HG02571 (cell line): ENCODE measurements around the gene CEL.
"Not testable (repeated sequence)": the region's sequence is repeated elsewhere in the genome, so short reads cannot be mapped to it uniquely, and the experiment has no call there.

ENCODE experiments used
- ATAC-seq: cut with Tn5 transposase; IDR thresholded peaks from one replicate; pipeline ENCODE4 v1.9.1; 2021; ENCODE audit warnings: mild to moderate bottlenecking, moderate library complexity; ENCODE audit not compliant: unreplicated experiment

The CEL gene

DNA sequence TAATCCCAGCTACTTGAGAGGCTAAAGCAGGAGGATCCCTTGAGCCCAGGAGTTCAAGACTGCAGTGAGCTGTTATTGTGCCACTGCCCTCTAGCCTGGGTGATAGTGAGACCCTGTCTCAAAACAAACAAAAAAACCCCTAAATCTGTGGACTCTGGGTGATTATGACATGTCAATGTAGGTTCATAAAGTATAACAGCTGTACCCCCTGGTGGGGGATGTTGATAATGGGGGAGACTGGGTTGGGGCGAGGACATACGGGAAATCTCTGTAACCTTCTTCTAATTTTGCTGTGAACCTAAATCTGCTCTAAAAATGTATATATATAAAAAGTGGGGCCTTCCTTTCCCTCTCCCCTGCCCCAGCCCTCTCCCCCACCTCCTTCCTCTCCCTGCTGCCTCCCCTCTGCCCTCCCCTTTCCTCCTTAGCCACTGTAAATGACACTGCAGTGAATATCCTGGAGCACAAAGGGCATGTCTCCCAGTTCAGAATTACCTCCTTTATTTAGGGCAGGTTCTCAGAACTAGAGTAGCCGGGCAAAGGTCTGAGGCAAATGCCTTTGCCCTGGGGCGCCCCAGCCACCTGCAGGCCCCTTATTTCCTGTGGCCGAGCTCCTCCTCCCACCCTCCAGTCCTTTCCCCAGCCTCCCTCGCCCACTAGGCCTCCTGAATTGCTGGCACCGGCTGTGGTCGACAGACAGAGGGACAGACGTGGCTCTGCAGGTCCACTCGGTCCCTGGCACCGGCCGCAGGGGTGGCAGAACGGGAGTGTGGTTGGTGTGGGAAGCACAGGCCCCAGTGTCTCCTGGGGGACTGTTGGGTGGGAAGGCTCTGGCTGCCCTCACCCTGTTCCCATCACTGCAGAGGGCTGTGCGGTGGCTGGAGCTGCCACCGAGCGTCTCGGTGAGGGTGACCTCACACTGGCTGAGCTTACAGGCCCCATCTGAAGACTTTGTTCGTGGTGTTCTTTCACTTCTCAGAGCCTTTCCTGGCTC, 19.3 kb downstream of the CEL start:
- not testable (repeated sequence) for ATAC-seq

GRCh38 chr9:133081957-133082644, 20.3 kb downstream of the CEL start:
- ATAC-seq: not testable (repeated sequence)

DNA sequence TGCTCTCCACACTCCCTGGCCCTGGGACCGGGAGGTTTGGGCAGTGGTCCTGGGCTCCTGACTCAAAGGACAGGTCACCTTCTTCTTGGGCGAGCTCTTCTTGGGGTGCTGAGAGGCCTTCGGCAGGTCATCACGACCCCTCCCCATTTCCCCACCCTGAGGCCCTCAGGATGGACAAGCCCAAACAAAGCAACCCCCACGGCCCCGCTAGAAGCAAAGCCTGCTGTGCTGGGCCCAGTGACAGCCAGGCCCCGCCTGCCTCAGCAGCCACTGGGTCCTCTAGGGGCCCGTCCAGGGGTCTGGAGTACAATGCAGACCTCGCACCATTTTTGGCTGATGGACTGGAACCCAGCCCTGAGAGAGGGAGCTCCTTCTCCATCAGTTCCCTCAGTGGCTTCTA, 21.9 kb downstream of the CEL start:
- ATAC-seq: not testable (repeated sequence)

GRCh38 chr9:133086212-133086860, 24.6 kb downstream of the CEL start:
- not testable (repeated sequence) for ATAC-seq

- ATAC-seq: no peak
Measured at GRCh38 chr9:133086894-133087293, 25.1 kb downstream of the CEL start.

DNA sequence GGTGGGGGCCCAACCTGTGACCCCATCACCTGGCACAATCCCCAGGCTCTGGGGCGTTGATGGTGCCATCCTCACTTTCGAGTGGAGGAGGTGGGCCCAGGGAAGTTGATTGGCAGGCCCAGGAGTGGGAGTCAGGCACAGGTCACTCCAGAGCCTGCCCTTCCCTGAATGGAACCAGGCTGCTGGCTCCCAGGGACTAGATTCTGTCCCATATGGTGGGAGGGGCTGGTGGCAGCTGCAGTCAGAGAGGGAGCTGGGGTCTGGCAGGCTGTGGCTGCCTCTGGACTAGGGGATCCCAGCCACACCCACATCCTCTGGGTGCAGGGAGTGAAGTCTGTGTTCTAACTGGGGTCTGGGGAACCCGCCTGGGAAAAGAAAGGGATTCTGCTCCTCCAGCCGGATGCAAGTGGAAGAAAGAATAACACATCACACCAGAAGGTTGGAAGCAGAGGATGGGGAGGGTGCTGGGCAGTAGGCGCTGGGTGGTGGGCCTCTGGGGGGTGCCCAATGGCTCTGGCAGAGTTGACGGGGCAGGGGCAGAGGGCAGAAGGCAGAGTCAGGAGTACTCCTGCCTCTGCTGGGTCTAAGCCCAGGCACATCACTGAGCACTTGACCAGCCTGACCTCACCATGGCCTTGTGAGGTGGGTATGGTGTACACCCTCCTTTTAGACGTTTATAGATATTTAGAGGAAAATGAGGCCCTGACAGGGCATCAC, 25.8 kb downstream of the CEL start:
- ATAC-seq: no peak

DNA sequence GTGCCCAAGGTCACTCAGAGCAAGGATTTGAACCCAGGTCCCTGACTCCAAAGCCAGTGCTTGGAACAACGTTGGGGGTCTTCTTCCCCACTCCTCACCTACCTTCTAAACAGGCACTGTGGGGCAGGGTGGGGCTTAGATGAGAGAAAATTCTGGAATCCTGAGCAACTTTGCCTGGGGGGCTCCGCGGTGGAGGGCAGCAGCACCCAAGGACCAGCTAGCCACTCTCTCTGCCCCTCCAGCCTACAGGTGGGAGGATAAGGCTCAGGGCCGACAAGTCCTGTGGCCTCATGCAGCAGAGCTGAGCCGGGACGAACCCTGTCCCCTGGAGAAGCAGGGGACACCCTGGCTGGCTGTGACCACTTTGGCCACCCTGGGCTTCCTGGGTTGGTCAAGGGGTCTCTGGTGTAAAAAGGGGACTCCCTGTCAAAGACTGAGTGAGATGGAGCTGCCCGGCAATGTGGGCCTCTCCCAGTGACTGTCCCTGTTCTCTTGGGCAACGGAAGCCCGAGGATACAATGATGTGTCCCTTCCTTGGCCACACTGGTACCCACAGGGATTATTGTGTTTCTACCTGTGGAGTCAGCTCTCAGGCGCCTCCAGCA, 26.5 kb downstream of the CEL start:
- ATAC-seq: no peak

- ATAC-seq: no peak
Measured at GRCh38 chr9:133088756-133089155, 27.0 kb downstream of the CEL start.

DNA sequence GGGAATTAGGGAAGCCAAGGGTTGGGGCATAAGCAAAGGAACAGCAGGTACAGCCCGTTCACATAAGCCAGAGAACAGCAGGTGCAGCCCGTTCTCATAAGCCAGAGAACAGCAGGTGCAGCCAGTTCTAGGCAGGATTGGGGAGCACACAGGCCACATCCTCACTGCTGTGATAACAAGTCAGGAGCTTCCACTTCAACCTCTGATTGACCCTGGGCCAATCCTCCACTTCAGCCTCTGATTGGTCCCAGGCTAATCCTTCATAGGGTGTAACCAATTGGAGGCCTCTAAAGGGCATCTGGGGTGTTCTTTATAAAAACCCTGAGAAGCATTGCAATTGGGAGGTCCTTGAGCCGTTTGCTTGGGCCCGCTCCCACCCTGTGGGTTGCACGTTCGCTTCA, 27.5 kb downstream of the CEL start:
- no peak for ATAC-seq

- no peak for ATAC-seq
Measured at GRCh38 chr9:133090187-133090586, 28.4 kb downstream of the CEL start.

- no peak for ATAC-seq
Measured at GRCh38 chr9:133090752-133091385, 29.1 kb downstream of the CEL start.

DNA sequence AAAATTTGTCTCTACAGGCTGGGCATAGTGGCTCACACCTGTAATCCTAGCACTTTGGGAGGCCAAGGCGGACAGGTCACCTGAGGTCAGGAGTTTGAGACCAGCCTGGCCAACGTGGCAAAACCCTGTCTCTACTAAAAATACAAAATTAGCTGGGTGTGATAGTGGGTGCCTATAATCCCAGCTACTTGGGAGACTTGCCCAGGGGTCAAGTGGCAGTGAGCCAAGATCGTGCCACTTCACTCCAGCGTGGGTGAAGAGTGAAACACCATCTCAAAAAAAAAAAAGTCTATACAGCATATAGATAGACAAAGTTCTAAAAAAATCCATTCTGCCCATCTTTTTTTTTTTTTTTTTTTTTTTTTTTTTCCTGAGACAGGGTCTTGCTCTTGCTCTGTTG, 32.6 kb downstream of the CEL start:
- ATAC-seq: not testable (repeated sequence)

DNA sequence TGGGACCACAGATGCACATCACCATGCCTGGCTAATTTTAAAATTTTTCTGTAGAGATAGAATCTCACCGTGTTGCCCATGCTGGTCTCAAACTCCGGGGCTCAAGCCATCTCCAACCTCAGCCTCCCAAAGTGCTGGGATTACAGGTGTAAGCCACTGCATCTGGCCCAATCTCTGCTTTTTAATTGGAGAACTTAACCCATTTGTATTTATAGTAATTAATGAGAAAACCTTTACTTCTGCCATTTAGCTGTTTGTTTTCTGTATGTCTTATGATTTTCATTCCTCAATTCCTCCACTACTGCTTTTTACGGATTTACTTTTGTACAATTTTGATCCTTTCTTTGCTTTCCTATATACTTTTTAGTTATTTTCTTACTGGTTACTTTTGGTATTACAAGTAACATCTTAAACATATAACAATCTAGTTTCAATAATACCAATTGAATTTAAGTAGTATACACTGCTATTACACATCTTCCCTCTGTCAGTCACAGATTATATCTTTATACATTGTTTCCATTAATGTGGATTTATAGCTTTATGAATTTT, 33.1 kb downstream of the CEL start:
- no peak for ATAC-seq

DNA sequence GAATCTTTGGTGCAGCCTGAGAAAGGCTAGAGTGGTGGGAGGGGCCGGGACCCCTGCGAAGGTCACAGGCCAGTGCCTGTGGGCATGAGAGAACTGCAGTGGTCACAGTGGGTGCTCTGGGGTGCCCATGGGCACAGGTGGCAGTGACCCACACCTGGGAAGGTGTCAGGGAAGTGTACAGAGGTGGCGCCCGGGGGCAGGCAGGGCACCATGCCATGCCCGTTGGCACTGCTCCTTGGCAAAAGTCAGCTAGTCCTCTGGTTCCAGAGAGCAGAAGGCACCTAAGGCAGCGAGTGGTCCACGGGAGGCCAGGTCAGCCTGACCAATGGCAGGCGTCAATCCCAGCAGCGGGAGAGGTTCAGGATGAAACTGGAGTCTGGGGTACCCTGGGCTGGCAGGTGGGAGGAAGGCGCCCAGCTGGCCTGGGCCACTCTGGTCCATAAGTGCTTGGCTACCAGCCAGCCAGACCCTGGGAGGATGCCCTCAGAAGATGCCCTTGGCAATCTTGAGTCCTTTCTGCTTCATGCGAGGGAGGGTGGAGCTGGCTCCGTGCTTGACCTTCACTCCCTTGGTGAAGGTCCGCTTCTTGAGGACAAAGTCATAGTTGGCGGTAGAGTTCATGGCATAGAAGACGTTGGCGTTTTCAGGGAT, 36.4 kb downstream of the CEL start:
- ATAC-seq: no peak

GRCh38 chr9:133098871-133099270, 37.1 kb downstream of the CEL start:
- no peak for ATAC-seq

GRCh38 chr9:133099726-133100505, 38.1 kb downstream of the CEL start:
- ATAC-seq: no peak

DNA sequence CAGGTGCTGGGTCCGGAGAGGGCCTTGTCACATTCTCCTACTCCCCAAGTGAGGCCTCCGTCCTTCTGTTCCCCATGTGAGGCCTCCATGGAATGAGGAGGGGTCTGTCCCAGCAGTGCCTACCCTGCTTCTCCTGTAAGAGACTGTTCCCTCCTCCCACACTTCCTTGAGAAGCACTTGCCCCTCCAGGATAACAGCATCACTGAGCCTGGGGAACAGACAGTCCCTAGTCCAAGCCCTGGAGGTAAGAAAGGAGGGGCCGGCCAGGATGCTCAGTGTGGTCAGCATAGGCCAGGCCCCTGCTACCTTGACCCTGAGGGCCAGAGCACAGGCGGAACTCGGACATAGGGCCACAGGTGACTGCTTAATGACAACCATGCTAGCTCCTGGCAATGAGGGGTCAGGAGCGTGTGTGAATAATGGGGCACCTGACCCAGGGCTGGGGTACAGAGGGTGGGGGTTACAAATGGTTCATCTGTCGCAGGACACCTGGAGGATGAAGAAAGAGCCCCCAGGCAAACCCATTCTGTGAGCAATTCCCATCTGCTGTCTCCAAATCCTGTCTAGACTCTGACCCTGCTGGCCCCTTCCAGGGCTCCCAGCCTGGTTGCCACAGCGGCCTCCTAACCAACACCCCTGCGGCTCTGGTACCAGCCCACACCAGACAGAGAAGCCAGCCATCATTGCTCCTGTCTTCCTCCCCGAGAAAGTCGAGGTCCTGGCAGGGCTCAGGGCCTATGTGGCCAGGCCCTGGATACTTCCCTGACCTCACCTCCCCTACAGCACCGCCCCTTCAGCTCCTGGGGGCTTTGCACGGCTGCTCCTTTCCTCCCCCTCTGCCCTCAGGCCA, 39.0 kb downstream of the CEL start:
- ATAC-seq: no peak
